Measurements from ENCODE around the gene LRP10. TPM values are rescaled to one million over a fixed set of nuclear protein-coding genes. Genes with fewer than 3 reads are reported as not detected.

Gene LRP10
- 52.8 and 53.1 TPM in 2 replicates for total RNA-seq

DNA sequence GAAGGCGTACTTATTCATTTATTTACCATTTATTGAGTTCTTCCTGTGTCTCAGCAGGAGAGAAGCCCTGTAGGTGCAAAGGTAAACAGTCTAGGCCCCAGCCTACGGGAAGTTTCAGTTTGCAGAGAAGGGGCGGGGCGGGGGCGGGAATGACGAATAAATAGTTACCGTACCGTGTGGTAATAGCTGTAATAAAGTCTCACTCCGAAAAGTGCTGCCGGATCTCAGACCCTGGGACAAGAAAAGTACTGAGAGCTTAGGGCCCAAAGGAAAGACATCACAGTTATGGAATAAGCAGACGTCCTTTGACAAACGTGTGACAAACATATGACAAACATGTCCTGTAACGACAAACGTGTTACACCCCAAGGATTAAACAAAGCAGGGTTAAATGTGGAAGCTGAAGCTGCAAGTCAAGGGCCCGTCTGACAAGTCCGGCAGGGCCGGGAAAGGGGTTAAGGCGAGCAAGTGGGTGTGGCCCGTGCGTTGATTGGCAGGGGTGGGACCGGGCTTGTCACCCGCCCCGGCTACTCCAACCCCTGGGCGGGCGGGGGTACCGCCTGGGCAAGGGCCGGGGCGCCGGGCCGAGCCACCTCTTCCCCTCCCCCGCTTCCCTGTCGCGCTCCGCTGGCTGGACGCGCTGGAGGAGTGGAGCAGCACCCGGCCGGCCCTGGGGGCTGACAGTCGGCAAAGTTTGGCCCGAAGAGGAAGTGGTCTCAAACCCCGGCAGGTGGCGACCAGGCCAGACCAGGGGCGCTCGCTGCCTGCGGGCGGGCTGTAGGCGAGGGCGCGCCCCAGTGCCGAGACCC is at the start of gene LRP10:
Gene LRP10, plus strand, starts transcription at position 517 of the 809 bp plus-strand sequence. CDS start 564 bp downstream, outside the sequence.

GRCh38 chr14:22829661-22830442 is 41.7 kb upstream of the LRP10 start, which contains the start of gene MRPL52:
Gene MRPL52 (plus strand): TSS chr14:22829887. CDS start chr14:22829913, 26 bp downstream.

GRCh38 chr14:22836301-22837113 is 35.0 kb upstream of the LRP10 start, which contains the start of gene MMP14:
Gene MMP14 (plus strand): TSS chr14:22836585. CDS start chr14:22836818, 233 bp downstream.

DNA sequence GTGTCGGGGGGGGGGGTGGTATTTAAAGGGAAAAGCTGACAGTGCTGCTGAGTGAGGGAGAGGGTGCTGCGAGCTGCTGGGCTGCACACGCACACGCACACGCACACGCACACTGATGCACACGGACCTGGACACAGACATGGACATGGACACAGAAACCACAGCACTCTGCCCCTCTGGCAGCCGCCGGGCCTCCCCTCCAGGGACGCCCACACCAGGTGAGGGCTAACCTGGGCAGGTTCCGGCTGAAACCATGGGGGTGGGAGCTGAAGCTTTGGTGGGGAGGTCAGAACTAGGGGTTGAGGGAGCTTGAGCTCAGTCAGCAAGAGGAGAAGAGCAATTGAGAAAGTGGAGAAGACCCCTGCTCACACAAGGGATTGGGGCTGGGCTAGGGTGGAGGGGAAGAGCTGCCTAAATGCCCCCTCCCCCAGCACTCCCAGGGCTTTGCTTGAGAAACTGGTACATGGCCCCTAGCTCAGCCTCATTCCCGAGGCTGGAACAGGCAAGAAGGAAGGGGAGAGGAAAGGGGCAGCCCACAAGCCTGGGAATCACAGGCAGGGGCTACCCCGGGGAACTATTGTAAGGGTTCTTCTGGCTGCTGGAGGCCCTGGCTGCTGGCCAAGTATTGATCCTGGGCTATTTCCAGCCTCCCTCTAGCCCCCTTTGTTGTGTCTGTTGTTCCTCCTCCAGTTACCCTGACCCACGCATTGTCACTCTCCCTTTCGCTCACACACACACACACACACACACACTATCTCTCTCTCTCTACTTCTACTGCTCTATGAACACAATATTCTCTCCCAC is 11.8 kb downstream of the LRP10 start, which contains the start of gene REM2:
Gene REM2, plus strand, starts transcription at position 50 of the 804 bp plus-strand sequence. Its CDS starts 66 bp downstream, at position 116.

DNA sequence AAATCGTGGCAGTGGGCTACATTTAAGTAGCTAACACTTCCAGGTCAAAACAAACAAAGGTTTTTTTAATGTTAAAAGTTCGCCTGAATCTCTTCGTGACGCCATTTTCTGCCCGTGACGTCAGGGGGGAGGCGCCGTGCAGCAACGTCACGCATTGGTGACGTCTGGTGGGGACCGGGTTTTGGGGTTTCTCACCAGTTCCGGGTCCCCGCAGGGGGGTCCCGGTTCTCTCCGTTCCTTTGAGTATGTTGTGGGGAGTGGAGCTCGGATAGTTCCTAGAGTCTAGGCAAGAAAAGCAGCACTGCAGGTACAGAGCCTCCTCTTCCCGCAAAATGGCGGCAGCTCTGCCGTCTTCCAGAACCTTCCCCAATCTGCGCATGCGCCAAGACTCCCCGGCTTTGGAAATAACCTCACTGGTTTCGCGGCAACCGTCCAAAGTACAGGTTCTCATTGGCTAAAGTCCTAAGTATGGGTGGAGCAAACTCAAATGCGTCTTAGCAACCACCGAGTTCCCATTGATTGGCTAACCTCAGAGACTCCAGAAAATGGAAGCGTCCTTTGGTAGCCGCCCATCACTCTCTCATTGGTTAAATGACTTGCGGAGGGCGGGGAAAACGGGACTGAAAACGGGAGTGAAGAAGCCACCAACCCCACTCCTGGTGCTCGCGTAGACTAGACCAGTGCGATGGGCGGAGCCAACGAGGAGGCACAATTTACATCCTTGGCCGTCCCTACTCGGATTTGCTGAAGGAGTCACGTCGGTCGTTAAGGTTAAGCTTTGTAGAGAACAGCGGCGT is 47.5 kb downstream of the LRP10 start, which contains the start of gene RBM23:
Gene RBM23, minus strand, starts transcription at position 346 of the 797 bp plus-strand sequence.

GRCh38 chr14:22929104-22929960 is 57.8 kb downstream of the LRP10 start, which contains the start of gene PRMT5:
Gene PRMT5 (minus strand): TSS chr14:22929376. CDS start chr14:22929361, 15 bp downstream.

Other genes starting within 250 kb of the LRP10 start
- gene OR6J1, start 227.4 kb upstream of the LRP10 start, total RNA-seq: not detected in 2 replicates
- 104 and 132 TPM in 2 replicates for gene OXA1L, start 105.1 kb upstream of the LRP10 start, total RNA-seq
- gene SLC7A7, start 56.3 kb upstream of the LRP10 start, total RNA-seq: 1.3 and 1.5 TPM in 2 replicates
- 146 and 245 TPM in 2 replicates for gene MRPL52, start 41.9 kb upstream of the LRP10 start, total RNA-seq
- gene MMP14, start 35.2 kb upstream of the LRP10 start, total RNA-seq: 226 and 239 TPM in 2 replicates
- 0.30 TPM in 1 of 2 replicates, not detected in the other for gene REM2, start 11.5 kb downstream of the LRP10 start, total RNA-seq
- gene RBM23, start 47.4 kb downstream of the LRP10 start, total RNA-seq: 61.4 and 61.8 TPM in 2 replicates
- 71.7 and 75.3 TPM in 2 replicates for gene PRMT5, start 57.6 kb downstream of the LRP10 start, total RNA-seq
- 71.3 and 78.2 TPM in 2 replicates for gene HAUS4, start 85.3 kb downstream of the LRP10 start, total RNA-seq
- 47.9 and 49.3 TPM in 2 replicates for gene AJUBA, start 110.8 kb downstream of the LRP10 start, total RNA-seq
- gene C14orf93, start 138.4 kb downstream of the LRP10 start, total RNA-seq: 18.0 and 22.9 TPM in 2 replicates
- 311 and 342 TPM in 2 replicates for gene PSMB5, start 163.2 kb downstream of the LRP10 start, total RNA-seq
- gene PSMB11, start 170.5 kb downstream of the LRP10 start, total RNA-seq: not detected in 2 replicates
- gene CDH24, start 185.8 kb downstream of the LRP10 start, total RNA-seq: 8.6 and 9.8 TPM in 2 replicates
- gene ACIN1, start 223.4 kb downstream of the LRP10 start, total RNA-seq: 58.0 and 62.7 TPM in 2 replicates
- 55.6 and 72.1 TPM in 2 replicates for gene C14orf119, start 223.8 kb downstream of the LRP10 start, total RNA-seq
- gene CIROP, start 233.2 kb downstream of the LRP10 start, total RNA-seq: 0.34 and 0.45 TPM in 2 replicates
- not detected in 2 replicates for gene CEBPE, start 247.5 kb downstream of the LRP10 start, total RNA-seq